GM21381 (cell line): ENCODE data around the gene CD300H.
"Not testable (repeated sequence)": the region's sequence is repeated elsewhere in the genome, so short reads cannot be mapped to it uniquely, and the experiment has no call there.

ENCODE experiments used
- ATAC-seq: cut with Tn5 transposase; IDR thresholded peaks from one replicate; pipeline ENCODE4 v1.9.1; 2021; ENCODE audit warnings: mild to moderate bottlenecking, moderate library complexity; ENCODE audit not compliant: unreplicated experiment

Gene CD300H

DNA sequence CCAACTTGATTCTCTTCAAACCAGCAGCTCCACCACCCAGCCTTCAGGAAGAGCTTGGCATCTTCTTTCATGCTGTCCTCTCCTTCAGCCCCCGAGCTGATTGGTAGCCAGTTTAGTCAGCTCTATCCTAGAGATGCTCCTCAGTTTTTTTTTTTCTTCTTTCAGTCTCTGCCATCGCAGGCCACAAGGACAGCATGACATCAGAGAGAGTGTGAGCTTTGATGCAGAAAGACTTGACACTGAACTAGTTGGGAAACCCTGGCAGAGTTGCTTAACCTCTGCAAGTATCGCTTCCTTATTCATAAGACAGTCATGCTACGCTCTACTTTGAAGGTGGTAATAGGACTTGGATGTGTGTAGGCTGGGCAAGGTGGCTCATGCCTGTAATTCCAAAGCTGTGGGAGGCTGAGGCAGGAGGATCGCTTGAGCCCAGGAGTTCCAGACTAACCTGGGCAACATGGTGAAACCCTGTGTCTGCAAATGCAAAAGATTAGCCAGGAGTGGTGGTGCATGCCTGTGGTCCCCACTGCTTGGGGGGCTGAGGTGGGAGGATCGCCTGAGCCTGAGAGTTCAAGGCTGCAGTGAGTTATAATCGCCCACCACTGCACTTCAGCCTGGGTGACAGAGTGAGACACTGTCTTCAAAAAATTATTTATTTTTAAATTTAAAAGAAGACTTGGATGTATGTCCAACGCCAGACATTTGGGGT is 38.7 kb downstream of the CD300H start:
- ATAC-seq, result peak; percentile 85

DNA sequence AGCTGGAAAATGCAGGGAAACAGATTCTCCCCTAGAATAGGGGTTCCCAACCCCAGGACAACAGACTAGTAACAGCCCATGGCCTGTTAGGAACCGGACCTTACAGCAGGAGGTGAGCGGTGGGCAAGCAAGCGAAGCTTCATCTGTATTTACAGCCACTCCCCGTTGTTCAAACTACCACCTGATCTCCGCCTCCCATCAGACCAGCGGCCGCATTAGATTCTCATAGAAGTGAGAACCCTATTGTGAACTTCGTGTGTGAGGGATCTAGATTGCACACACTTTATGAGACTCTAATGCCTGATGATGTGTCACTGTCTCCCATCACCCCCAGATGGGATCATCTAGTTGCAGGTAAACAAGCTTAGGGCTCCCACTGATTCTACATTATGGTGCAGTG is 39.6 kb downstream of the CD300H start:
- no peak for ATAC-seq

DNA sequence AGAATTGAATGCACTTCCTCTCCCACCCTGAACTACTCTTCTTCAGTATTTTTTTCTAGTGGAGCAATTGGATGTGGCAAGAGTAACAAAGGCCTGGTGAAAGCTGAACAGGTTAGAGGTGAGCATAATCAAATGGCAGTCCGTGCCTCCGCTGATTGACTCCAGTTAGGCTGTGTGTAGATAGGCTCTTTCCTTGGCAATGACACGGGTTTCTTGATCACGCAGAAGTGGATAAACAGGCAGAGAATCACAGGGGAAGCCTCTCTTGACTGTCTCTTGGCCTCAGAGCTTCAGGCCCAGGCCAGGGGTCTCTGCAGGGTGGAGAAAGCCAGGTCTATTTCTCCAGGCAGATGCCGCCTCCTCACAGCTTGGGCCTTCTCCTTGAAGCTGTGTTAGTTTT is 40.2 kb downstream of the CD300H start:
- no peak for ATAC-seq

DNA sequence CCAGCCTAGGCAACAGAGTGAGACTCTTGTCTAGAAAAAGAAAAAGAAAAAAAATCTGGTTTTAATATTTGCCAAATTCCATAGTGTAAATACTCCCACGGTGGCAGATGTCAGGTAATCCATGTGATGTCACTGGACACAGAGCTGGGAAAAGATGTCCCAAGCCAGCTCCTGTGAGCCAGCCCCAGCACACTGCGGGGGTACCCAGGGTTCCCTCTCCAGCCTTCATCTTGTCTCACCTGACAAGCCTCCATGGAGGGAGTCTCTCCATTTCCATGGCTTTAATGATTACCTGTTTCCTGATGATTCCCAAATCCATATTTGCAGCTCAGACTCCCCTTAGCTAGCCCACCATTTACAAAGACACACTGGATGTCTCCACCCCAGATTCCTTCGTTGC is 40.6 kb downstream of the CD300H start:
- ATAC-seq, result no peak

GRCh38 chr17:74525781-74526288 is 41.5 kb downstream of the CD300H start:
- ATAC-seq, result no peak

DNA sequence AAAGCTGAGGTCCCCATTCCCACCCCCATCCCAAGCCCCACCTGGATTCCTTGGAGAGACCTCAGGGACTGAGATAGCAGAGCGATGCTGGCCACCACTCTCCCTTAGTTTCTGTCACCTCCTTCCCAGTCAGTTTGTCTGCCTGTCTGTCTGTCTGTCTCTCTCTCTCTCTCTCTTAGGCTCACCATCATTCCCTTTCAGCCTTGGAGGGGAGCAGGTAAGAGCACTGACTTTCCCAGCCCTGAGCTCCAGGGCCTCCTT is 41.9 kb downstream of the CD300H start:
- no peak for ATAC-seq

DNA sequence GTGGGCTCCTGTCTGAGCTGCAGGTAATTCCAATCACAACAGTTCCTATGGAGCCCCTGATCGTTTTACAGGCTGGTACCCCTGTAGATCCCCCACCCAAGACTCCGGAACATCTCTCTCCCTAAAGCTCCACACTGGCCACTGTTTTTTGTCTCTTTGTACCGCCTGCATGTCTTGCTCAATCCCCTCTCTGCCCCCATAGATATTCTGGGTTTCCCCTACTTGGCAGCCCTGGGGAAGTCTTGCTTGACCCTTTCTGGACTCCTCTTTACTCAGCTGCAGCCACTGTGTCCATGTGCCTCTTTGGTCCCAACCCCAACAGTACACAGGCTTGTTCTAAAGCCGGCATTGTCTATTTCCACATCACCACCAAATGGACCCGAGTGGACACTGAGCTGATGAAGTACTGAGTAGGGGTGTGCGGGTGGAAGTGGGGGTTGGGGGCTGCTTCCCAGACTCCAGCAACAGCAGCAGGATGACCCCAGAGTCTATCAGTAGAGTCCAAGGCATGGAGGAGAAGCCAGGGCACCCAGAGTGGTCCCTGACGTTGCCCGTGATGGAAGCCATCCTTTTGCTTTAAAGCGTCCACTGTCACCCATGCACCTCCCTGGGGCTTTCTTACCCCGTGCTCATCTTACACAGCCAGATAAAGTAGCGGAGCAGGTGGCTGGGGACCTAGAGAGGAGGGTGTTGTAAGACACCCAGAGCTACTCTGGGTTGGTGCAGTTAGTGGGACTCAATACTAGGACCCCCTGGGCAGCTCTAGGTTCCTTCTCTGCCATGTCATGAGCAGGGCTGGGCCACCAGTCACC is 42.5 kb downstream of the CD300H start:
- ATAC-seq, result no peak

GRCh38 chr17:74523308-74523707 is 44.0 kb downstream of the CD300H start:
- no peak for ATAC-seq

- ATAC-seq, result no peak
These were observed 44.8 kb downstream of the CD300H start for GRCh38 chr17:74522381-74523105.

- ATAC-seq, result no peak
These were observed 45.6 kb downstream of the CD300H start for GRCh38 chr17:74521701-74522201.

DNA sequence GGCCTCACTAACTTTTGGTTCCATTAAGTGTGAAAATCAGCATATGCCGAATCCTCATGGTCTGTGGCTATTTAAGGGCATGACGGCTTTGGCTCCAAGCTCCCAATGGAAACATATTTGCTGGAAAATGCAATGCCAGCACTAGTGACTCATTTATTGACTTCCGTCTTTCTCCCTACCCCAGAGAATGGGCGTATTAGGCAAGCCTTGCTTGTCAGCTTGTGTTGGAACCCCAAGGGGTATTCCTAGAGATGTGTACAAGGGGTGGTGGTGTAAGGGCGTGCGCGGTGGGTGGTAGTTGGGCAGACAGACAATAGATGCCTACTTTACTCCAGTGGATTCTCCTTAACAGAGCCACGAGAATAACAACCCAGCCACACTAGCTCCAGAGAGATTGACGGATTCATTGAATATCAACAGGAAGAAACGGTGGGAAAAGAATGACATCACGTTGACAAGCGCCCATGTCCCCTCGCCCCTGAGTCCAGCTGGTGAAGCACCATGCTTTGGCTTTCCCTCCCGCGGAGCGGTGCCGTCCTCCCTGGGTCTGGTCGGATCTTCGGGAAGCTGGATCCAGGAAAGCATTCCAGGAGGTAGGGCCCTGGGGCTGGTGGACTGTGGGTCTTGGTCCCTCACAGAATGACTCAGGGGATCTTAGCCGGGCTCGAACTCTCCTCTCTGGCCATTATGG is 46.4 kb downstream of the CD300H start:
- ATAC-seq, result no peak

GRCh38 chr17:74520016-74520434 is 47.3 kb downstream of the CD300H start:
- ATAC-seq, result no peak

DNA sequence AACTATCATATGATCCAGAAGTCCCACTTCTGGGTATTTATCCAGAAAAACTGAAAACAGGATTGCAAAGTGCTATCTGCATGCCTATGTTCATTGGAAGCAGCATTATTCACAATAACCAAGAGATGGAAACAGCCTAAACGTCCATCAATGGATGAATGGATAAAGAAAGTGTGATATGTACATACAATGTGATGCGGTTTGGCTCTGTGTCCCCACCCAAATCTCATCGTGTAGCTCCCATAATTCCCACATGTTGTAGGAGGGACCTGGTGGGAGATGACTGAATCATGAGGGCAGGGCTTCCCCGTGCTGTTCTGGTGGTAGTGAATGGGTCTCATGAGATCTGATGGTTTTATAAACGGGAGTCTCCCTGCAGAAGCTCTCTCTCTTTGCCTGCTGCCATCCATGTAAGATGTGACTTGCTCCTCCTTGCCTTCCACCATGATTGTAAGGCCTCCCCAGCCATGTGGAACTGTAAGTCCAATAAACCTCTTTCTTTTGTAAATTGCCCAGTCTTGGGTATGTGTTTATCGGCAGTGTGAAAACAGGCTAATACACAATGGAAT is 48.8 kb downstream of the CD300H start:
- not testable (repeated sequence) for ATAC-seq

- ATAC-seq, result no peak
These were observed 50.6 kb downstream of the CD300H start for GRCh38 chr17:74516561-74517328.

- ATAC-seq, result no peak
These were observed 51.4 kb downstream of the CD300H start for GRCh38 chr17:74515941-74516340.

- no peak for ATAC-seq
These were observed 52.5 kb downstream of the CD300H start for GRCh38 chr17:74514632-74515334.

DNA sequence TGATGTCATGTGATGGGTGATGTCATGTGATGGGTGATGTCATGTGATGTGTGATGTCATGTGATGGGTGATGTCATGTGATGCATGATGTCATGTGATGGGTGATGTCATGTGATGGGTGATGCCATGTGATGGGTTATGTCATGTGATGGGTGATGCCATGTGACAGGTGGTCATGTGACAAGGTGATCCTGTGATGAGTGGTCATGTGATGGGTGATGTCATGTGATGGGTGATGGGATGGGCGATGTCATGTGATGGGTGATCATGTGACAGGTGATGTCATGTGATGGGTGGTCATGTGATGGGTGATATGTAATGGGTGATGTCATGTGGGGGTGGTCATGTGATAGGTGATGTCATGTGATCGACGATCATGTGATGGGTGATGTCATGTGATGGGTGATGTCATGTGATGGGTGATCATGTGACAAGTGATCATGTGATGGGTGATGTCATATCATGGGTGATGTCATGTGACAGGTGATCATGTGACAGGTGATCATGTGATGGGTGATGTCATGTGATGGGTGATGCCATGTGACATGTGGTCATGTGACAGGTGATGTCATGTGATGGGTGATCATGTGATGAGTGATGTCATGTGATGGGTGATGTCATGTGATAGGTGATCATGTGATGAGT is 53.2 kb downstream of the CD300H start:
- ATAC-seq, result no peak

DNA sequence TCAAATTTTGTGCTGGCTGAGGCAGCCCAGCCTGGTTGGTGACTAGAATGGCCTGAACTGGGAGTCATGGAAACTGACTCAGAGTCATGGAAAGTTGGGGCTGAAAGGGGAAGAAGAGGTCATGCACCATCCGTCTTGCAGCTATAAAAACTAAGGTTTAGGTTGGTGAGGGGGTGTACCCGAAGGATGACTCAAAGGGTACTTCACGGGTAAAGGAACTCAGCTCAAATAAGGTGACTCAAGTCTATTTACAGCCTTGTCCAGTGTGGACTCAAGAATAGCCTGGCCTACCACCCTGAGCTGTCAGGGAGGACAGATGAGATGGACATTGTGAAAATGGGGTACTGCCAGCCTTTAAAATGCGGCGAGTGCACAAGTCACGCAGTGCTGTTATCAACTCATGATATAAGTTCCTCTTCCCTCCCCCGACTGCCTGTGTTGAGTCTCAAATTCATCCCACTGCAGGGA is 54.7 kb downstream of the CD300H start:
- ATAC-seq, result peak; percentile 59

DNA sequence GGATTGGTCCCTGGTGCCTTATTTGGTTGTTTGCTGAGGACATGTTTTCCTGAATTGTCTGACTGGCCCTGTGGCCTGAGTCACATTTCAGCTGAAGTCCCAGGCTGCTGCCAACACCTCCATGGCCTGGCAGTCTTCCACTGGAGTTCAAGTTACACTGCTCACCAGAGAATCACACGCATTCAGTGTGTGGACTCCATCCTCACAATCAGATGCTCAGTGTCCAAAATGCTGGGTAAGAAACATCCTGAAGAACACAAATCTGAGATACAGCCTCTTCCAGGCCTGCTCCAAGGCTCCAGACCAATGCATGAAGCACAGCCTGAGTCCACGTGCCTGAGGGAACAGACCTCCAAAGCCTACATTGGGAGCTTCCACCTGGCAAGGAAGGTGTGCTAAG is 55.3 kb downstream of the CD300H start:
- no peak for ATAC-seq
